Tibial nerve (tissue), 3 donors: Measurements from ENCODE around the gene GPR158.

ENCODE experiments used
- POLR2A ChIP-seq, 2 donors: fragments of 450-650 bp; IDR thresholded peaks; one replicate each; pipeline ENCODE4 v1.6.1; 2017; ENCODE audit warnings: antibody characterized with exemption in 2 of 2, mild to moderate bottlenecking in 2 of 2, moderate library complexity in 2 of 2
- TF ChIP-seq, protein P1 (sequence below), 5 experiments: fragments of 200-600 bp in 3 of 5; fragments of 450-650 bp in 2 of 5; sonication (generic) in 3 of 5; IDR thresholded peaks; one replicate each; pipeline ENCODE4 v1.5.1; 2016 to 2019; ENCODE audit warnings: antibody characterized with exemption in 5 of 5, mild to moderate bottlenecking in 3 of 5, moderate library complexity in 2 of 5

DNA sequence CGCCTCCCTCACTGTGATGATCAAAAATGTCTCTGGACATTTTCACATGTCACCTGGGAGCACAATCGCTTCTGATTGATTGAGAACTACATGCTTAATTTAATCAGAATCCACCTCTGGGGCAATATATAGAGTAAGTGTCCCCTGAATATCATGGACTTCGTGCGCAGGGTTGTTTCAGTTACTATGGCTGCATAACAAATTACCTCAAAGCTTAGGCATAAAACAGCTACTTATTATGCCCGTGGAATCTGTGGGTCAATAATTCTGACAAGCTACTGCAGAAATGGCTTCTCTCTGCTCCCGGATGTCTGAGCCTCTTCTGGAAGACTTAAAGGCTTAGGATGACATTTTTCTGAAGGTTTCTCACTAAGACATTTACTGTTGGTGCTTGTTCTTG is 334.4 kb downstream of the GPR158 start:
- TF ChIP-seq, protein P1, sequence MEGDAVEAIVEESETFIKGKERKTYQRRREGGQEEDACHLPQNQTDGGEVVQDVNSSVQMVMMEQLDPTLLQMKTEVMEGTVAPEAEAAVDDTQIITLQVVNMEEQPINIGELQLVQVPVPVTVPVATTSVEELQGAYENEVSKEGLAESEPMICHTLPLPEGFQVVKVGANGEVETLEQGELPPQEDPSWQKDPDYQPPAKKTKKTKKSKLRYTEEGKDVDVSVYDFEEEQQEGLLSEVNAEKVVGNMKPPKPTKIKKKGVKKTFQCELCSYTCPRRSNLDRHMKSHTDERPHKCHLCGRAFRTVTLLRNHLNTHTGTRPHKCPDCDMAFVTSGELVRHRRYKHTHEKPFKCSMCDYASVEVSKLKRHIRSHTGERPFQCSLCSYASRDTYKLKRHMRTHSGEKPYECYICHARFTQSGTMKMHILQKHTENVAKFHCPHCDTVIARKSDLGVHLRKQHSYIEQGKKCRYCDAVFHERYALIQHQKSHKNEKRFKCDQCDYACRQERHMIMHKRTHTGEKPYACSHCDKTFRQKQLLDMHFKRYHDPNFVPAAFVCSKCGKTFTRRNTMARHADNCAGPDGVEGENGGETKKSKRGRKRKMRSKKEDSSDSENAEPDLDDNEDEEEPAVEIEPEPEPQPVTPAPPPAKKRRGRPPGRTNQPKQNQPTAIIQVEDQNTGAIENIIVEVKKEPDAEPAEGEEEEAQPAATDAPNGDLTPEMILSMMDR (IDR thresholded peaks at IDR 0.05) = no peak
- no peak for TF ChIP-seq POLR2A (IDR thresholded peaks at IDR 0.05)
